Activated T-cell treated with anti-CD3 and anti-CD28 coated beads, Interleukin-2, amount 50 U/mL, for 72 hours (primary cell): Measurements from ENCODE around the gene TES. TPM values are rescaled to one million over a fixed set of nuclear protein-coding genes. Genes with fewer than 3 reads are reported as not detected.
"Not testable (repeated sequence)": the region's sequence is repeated elsewhere in the genome, so short reads cannot be mapped to it uniquely, and the experiment has no call there.

Source experiments
- ATAC-seq, 2 donors: fragments of 150-1000 bp; cut with Tn5 transposase; replicated peaks in 1 of 2; 2 replicates each; pipeline ENCODE4 v1.10.0; 2021; ENCODE audit warnings: moderate library complexity in 2 of 2, mild to moderate bottlenecking in 1 of 2
- DNase-seq, 2 donors: peaks; one replicate each; pipeline ENCODE4 v3.0.0; 2021 to 2022; ENCODE audit warnings: mixed read lengths in 1 of 2
- H3K27ac Mint-ChIP-seq: one replicate; pipeline ENCODE4 v1.8.0; 2022; ENCODE audit warnings: mild to moderate bottlenecking, moderate library complexity, mixed read lengths
- H3K27me3 Mint-ChIP-seq: one replicate; pipeline ENCODE4 v1.8.0; 2022; ENCODE audit warnings: low read depth, mixed read lengths
- H3K36me3 Mint-ChIP-seq, 2 donors: one replicate each; pipeline ENCODE4 v1.8.0; 2022; ENCODE audit warnings: mixed read lengths in 2 of 2, mild to moderate bottlenecking in 1 of 2; ENCODE audit not compliant: insufficient read depth in 2 of 2
- H3K4me1 Mint-ChIP-seq: one replicate; pipeline ENCODE4 v1.8.0; 2022; ENCODE audit warnings: low read depth, mixed read lengths
- H3K4me3 Mint-ChIP-seq, 2 donors: one replicate each; pipeline ENCODE4 v1.8.0; 2022; ENCODE audit warnings: mild to moderate bottlenecking in 2 of 2, mixed read lengths in 2 of 2, moderate library complexity in 2 of 2
- H3K9me3 Mint-ChIP-seq, 2 donors: one replicate each; pipeline ENCODE4 v1.8.0; 2022; ENCODE audit warnings: mixed read lengths in 2 of 2
- total RNA-seq, 2 donors: library from RNA; stranded (reverse); gene quantifications; one replicate each; pipeline ENCODE4 v1.2.3, GENCODE V29; 2022

The TES gene
- total RNA-seq, 2 donors from 2014 or later, result 121 to 125 TPM

DNA sequence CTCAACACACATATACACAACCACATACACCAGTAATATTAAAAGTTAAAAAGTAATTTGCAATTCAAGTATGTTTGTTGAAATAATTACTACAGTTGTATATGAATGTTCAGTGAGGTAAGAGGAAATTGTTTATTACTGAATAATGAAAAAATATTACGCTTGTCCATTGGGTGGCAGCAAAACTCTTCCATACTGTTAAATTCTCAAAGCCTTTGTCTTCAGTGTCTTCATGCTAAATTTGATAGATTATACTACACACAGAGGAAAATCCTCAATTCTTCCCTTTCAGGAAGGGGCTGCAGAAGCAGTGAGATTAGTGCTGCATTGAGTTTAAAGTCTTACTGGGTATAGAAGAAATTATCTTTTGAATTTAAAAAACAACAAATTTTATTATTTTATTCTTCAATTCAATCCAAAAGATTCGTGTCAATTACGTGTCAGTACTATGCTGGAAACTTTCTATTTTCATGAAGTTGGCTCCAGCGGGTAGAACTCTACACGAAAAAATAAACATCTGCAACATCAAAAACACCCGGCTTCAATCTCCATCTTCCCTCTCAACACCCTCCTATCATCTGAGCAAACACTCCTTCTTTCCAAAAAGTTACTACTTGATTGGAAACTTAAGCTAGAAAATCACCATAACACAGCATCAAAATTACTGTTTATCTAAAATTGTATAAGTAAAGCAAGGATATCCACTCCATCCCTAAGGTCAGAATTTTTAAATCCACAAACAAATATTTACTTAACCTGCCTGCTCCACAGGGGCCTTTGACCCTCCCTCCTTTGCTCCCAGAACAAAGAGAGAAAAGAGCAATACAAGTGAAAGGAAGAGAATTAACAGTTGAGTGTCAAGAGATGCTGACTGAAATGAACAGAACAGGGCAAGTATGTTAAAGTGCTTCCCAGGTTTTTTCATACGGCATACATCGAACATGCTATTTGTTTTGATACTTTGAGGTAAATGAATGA lies 37.0 kb upstream of the TES start:
- DNase-seq (peak in 1 of 2 donors; percentile 20), ATAC-seq (peak in 1 of 2 donors; percentile 39)
- Mint-ChIP-seq H3K4me1 (no peaks in the 10 kb centered on the region), H3K9me3 (peaks cover 2 to 3% of the 10 kb centered on the region in 2 donors), H3K36me3 (peaks cover 0 to 1% of the 10 kb centered on the region in 2 donors), H3K27me3 (peaks cover 33% of the 10 kb centered on the region), H3K4me3 (no peak overlapping the region), H3K27ac (no peak overlapping the region)

- not testable (repeated sequence) for DNase-seq, H3K4me3 Mint-ChIP-seq, H3K9me3 Mint-ChIP-seq, H3K4me1 Mint-ChIP-seq, H3K36me3 Mint-ChIP-seq, H3K27ac Mint-ChIP-seq, ATAC-seq
- H3K27me3 Mint-ChIP-seq, result peaks cover 32% of the 10 kb centered on the region
These were observed 35.2 kb upstream of the TES start for GRCh38 chr7:116175095-116175494.

DNA sequence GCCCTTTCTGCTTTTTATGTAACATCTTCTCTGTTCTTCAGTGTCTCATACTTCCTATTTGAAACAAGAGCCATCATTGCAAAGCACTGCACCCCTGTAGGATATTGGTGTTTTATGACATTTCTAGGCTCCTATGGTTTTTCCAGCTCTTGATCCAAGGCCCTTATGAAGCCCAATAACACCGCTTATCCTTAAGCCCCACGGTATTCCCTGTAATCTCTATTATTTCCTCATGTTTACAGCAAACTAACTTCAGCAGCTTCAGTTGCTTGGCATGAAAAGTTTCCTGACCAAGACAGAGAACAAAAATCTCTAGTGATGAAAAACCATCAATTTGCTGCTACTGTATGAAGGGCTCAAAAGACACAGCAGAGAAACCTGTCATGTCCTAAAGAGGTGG lies 34.1 kb upstream of the TES start:
- Mint-ChIP-seq H3K27ac (no peak overlapping the region), H3K9me3 (peaks cover 2 to 3% of the 10 kb centered on the region in 2 donors), H3K4me1 (no peaks in the 10 kb centered on the region), H3K27me3 (peaks cover 21% of the 10 kb centered on the region), H3K4me3 (no peak overlapping the region), H3K36me3 (peaks cover 0 to 1% of the 10 kb centered on the region in 2 donors)
- no peak for ATAC-seq
- DNase-seq, result no peak

DNA sequence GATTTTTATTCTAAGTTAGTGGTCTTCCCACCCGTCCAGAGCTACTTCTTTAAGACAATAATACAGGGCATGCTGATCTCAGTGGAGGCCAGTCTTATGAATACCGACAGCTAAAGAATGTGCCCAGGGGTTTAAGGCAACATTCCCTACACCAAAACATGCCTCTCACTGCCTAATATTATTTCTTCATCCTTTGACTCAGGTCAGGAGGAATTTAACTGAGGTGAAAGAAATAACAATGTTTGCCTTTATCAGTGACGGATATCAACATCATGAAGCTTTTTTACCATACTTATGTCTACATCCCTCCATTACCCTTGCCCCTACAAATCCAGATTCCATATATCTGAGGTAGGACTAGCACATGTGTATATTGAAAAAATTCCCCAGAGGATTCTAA lies 33.3 kb upstream of the TES start:
- H3K9me3 Mint-ChIP-seq, result peaks cover 2 to 3% of the 10 kb centered on the region in 2 donors
- H3K4me1 Mint-ChIP-seq, result no peaks in the 10 kb centered on the region
- peaks cover 13% of the 10 kb centered on the region for H3K27me3 Mint-ChIP-seq
- H3K4me3 Mint-ChIP-seq, result no peak overlapping the region
- ATAC-seq (no peak), DNase-seq (no peak)
- no peak overlapping the region for H3K27ac Mint-ChIP-seq
- peaks cover 0 to 1% of the 10 kb centered on the region in 2 donors for H3K36me3 Mint-ChIP-seq

- peak; percentile 51 to 58 for ATAC-seq
- DNase-seq, result peak; percentile 5 to 14
- Mint-ChIP-seq H3K27ac (no peak overlapping the region), H3K4me1 (no peaks in the 10 kb centered on the region), H3K4me3 (no peak overlapping the region), H3K27me3 (peaks cover 3% of the 10 kb centered on the region), H3K9me3 (peaks cover under 1% of the 10 kb centered on the region in 2 donors), H3K36me3 (peaks cover 0 to under 1% of the 10 kb centered on the region in 2 donors)
These were observed 30.0 kb upstream of the TES start for GRCh38 chr7:116180302-116180701.

- H3K4me3 Mint-ChIP-seq, result no peak overlapping the region
- H3K27ac Mint-ChIP-seq, result no peak overlapping the region
- no peaks in the 10 kb centered on the region for H3K9me3 Mint-ChIP-seq
- no peaks in the 10 kb centered on the region for H3K36me3 Mint-ChIP-seq
- ATAC-seq (no peak), DNase-seq (no peak)
- no peaks in the 10 kb centered on the region for H3K27me3 Mint-ChIP-seq
- no peaks in the 10 kb centered on the region for H3K4me1 Mint-ChIP-seq
These were observed 28.3 kb upstream of the TES start for GRCh38 chr7:116182023-116182422.

DNA sequence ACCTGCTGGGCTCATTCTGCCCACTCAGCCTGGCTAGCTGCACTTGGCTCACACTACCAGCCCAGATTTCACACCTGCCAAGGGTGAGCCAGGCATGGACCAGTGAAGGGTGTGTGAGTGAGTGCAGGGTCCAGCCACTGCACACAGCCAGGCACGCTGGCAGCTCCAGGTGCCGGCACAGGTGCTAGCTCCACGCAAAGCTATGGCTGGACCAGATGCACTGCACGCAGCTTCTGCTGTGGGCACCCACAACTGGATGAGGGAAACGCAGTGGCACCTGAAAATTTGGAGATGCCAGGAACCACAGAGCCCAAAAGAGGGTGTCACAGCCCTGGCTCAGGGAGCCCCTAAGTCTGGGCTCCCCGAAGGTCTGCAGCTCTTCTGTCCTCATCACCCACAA lies 24.9 kb upstream of the TES start:
- no peaks in the 10 kb centered on the region for H3K4me1 Mint-ChIP-seq
- H3K9me3 Mint-ChIP-seq, result peaks cover 0 to 3% of the 10 kb centered on the region in 2 donors
- ATAC-seq, result no peak
- H3K27ac Mint-ChIP-seq, result no peak overlapping the region
- peaks cover 0 to 5% of the 10 kb centered on the region in 2 donors for H3K36me3 Mint-ChIP-seq
- H3K27me3 Mint-ChIP-seq, result no peaks in the 10 kb centered on the region
- no peak for DNase-seq
- H3K4me3 Mint-ChIP-seq, result no peak overlapping the region

DNA sequence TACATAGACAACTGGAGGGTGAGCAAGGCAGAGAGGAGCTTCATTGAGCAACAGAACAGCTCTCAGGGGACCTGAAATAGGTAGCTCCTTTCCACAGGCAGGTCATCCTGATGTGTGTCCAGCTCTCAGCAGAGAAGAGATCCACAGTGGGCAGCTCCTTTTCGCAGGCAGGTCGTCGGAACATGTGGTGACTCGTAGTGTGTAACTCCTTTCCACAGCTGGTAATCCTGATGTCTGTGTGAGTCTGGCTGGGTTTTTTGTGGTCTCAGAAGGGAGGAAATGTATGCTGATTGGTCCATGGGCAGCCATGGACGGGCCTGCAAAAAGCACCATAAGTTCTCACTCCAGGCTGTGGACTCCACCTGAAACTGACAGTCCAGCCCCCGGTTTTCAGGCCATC lies 24.4 kb upstream of the TES start:
- H3K4me3 Mint-ChIP-seq, result no peak overlapping the region
- peaks cover 0 to 3% of the 10 kb centered on the region in 2 donors for H3K9me3 Mint-ChIP-seq
- no peaks in the 10 kb centered on the region for H3K4me1 Mint-ChIP-seq
- ATAC-seq (no peak), DNase-seq (no peak)
- peaks cover 0 to 5% of the 10 kb centered on the region in 2 donors for H3K36me3 Mint-ChIP-seq
- no peak overlapping the region for H3K27ac Mint-ChIP-seq
- no peaks in the 10 kb centered on the region for H3K27me3 Mint-ChIP-seq

GRCh38 chr7:116187400-116187799 lies 22.9 kb upstream of the TES start:
- ATAC-seq, result no peak
- Mint-ChIP-seq H3K4me3 (no peak overlapping the region), H3K27me3 (no peaks in the 10 kb centered on the region), H3K4me1 (no peaks in the 10 kb centered on the region), H3K36me3 (peaks cover 0 to 5% of the 10 kb centered on the region in 2 donors), H3K27ac (no peak overlapping the region), H3K9me3 (peaks cover 0 to 3% of the 10 kb centered on the region in 2 donors)
- DNase-seq, result no peak

GRCh38 chr7:116193329-116194087 lies 16.8 kb upstream of the TES start:
- no peaks in the 10 kb centered on the region for H3K4me1 Mint-ChIP-seq
- H3K27me3 Mint-ChIP-seq, result no peaks in the 10 kb centered on the region
- H3K4me3 Mint-ChIP-seq, result no peak overlapping the region
- peak in 1 of 2 donors; percentile 26 for ATAC-seq
- no peaks in the 10 kb centered on the region for H3K9me3 Mint-ChIP-seq
- DNase-seq, result no peak
- no peak overlapping the region for H3K27ac Mint-ChIP-seq
- no peaks in the 10 kb centered on the region for H3K36me3 Mint-ChIP-seq

GRCh38 chr7:116194115-116194514 lies 16.2 kb upstream of the TES start:
- Mint-ChIP-seq H3K36me3 (no peaks in the 10 kb centered on the region), H3K4me3 (no peak overlapping the region), H3K27me3 (no peaks in the 10 kb centered on the region), H3K9me3 (no peaks in the 10 kb centered on the region), H3K27ac (no peak overlapping the region), H3K4me1 (no peaks in the 10 kb centered on the region)
- ATAC-seq (no peak), DNase-seq (no peak)

- ATAC-seq (no peak), DNase-seq (no peak)
- Mint-ChIP-seq H3K36me3 (no peaks in the 10 kb centered on the region), H3K27me3 (no peaks in the 10 kb centered on the region), H3K4me3 (no peak overlapping the region), H3K27ac (no peak overlapping the region), H3K9me3 (no peaks in the 10 kb centered on the region), H3K4me1 (no peaks in the 10 kb centered on the region)
These were observed 14.9 kb upstream of the TES start for GRCh38 chr7:116195451-116195850.

DNA sequence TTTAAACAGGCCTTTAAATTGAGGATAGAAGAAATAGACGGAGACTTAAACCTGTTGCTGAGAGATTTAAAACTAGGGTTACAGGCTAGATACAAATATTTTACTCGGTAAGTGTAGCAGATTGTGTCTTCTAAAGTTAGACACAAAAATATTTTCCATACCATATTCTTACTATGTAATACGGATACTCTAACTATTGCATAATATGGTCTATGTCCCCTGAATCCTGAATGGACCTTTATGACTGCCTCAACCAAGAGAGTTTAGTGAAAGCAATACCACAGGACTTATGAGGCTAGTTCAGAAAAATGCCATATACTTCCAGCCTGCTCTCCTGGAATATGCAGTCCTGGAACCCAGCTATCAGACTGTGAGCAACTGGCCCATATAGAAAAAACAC lies 13.4 kb upstream of the TES start:
- no peak overlapping the region for H3K27ac Mint-ChIP-seq
- no peaks in the 10 kb centered on the region for H3K36me3 Mint-ChIP-seq
- no peak for DNase-seq
- no peaks in the 10 kb centered on the region for H3K4me1 Mint-ChIP-seq
- no peak overlapping the region for H3K4me3 Mint-ChIP-seq
- H3K27me3 Mint-ChIP-seq, result no peaks in the 10 kb centered on the region
- no peak for ATAC-seq
- H3K9me3 Mint-ChIP-seq, result no peaks in the 10 kb centered on the region
